H1 (cell line): ENCODE results near the gene MGME1. TPM values are rescaled to one million over a fixed set of nuclear protein-coding genes. Genes with fewer than 3 reads are reported as not detected.

Experiments used
- EP300 ChIP-seq, 2 experiments: IDR thresholded peaks; 1 replicate in 1 of 2; 2 replicates in 1 of 2; pipeline ENCODE4 v1.6.1; 2011 to 2012; ENCODE audit warnings: low read depth in 2 of 2, low read length in 2 of 2, mild to moderate bottlenecking in 2 of 2, borderline replicate concordance in 1 of 2, inconsistent platforms in 1 of 2, moderate library complexity in 1 of 2
- PHF8 ChIP-seq: fragments of 200-600 bp; sonication (generic); conservative IDR thresholded peaks from 2 replicates; pipeline ENCODE4 v1.7.1; 2012; ENCODE audit warnings: low read depth, mild to moderate bottlenecking, inconsistent platforms, low read length, moderate library complexity
- POLR2A ChIP-seq, 2 experiments: IDR thresholded peaks; 1 replicate in 1 of 2; 2 replicates in 1 of 2; pipeline ENCODE4 v1.6.1; 2011; ENCODE audit warnings: low read depth in 2 of 2, low read length in 2 of 2, mild to moderate bottlenecking in 2 of 2; ENCODE audit errors: control extremely low read depth in 1 of 2
- SIRT6 ChIP-seq: IDR thresholded peaks from one replicate; pipeline ENCODE4 v1.7.1; 2012; ENCODE audit warnings: low read length, inconsistent platforms
- polyA plus RNA-seq, 7 experiments: library from polyadenylated mRNA; depleted of rRNA in 3 of 7; stranded (reverse) in 5 of 7; unstranded in 2 of 7; fragments of >200 nt in 5 of 7; fragments of 200-250 nt in 2 of 7; gene quantifications; 1 replicate in 5 of 7; 2 replicates in 1 of 7; 4 replicates in 1 of 7; pipeline versions ENCODE4 v1.2.1 to v1.2.3, GENCODE V29; 2011 to 2013; ENCODE audit warnings: missing spikeins in 2 of 7, mixed read lengths in 2 of 7
- total RNA-seq: library from RNA; stranded (reverse); fragmentation: NEBNext Ultra II Directional; extraction: Animal tissue kit (Norgen Biotek cat#: 25700); gene quantifications from 2 replicates; pipeline ENCODE4 v1.2.1, GENCODE V29; 2021

Gene MGME1
- total and polyA plus RNA-seq, 2 of the 8 experiments (the other 6 are each of a cell fraction or from before 2014, with no cell fraction given): 27.7 to 59.0 TPM

- TF ChIP-seq POLR2A (IDR thresholded peaks at IDR 0.05; ENCODE audit: control extremely low read depth in 1 of 2, low read depth in 2 of 2, low read length in 2 of 2) (no peak), EP300 (IDR thresholded peaks at IDR 0.05; ENCODE audit: borderline replicate concordance in 1 of 2, low read depth in 2 of 2, low read length in 2 of 2) (no peak), SIRT6 (no peak), PHF8 (no peak)
Observed at GRCh38 chr20:17953935-17954334, 14.9 kb upstream of the MGME1 start (continued).
